Ecto neural progenitor cell (in vitro differentiated cells): ENCODE results near the gene PDE2A.

ENCODE experiments used
- DNase-seq: peaks from one replicate; pipeline ENCODE4 v3.0.0-alpha.2; 2018; ENCODE audit warnings: low spot score

PDE2A gene

DNA sequence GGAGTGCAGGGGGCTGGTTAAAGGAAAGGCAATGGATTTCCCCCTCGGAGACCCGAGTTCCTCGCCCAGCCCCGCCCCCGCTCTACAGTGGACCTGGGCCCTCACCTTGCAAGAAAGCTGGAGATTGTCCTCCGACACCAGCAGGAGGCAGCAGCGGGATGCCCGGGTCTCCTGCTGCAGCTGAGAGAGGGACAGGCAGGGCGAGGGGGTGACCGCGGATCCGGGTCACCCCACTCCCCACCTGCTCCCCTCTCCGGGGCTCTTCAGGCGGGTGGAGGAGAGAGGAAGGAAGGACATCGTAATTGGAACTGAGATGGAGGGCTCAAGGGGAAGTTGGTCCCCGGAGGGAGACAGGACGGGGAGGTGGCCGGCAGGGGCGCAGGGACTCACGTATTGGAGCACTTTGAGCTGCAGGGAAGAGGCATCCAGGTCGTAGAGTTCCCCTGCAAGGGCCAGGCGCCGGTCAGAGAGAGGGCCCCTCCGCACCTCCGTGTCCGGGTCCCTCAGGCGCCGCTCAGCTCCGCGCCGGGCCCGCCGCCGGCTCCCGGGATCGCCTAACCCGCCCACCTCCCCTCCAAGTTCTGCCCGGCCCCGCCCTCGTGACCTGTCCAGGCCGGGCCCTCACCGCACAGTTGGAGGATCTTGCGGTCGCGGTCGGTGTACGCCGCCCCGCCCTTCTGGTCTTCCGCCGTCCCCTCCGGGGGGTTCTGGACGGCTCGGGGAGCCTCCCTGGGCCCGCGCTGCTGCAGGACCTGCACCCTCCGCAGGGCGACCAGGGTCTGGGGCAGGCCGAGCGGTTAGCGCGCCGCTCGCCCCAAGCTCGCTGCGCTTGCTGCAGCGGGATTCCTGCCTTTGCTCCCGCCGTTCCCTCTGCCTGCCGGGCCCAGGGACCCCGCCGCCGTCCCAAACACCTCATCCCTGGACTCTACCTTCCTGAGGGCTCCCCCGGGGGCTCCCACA lies 84.1 kb downstream of the PDE2A start:
- DNase-seq, result peak; percentile 83

DNA sequence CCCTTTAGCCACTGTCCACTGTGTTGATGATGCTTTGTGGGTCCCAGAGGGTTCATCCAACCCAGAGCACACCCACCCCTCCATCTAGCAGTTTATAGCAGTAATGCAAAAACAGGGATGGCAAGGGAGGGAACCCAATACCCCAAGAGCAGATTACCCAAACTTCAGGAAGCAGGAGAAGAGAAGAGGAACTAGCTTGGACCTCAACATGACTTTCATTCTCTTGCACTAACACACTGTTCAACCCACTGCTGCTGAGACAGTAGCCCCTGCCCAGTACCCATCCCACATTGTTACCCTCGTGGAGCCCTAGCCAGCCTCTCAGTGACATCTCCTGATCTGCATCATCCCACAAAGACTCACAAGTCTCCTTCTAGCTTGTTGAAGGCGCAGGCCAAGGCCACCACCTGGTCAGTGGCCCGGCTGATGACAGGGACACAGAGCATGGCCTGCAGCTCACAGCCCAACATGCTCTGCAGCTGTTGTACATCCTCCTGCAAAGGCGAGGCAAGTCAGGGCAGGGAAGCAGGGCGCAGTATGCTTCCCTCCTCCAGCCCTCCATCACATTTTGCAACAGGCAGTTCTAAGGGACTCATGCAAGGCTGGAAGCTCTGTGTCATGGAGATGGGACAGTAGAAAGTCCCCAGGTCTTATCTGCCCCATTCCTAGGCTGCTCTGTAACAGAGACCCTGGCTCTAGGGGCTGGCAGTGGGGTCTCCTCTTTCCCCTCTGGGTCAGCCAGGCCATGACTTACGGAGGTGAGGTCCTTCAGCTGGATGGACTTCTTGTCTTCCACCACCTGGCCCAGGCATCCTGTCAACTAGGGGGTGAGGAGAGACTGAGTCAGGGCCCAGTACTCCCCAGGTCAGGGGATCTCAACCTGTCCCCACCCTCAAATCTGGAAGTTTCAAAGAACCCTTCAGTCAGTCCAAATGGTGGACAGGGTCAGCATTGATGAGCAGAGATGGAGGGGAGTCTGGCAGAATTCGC lies 85.5 kb downstream of the PDE2A start:
- no peak for DNase-seq

DNA sequence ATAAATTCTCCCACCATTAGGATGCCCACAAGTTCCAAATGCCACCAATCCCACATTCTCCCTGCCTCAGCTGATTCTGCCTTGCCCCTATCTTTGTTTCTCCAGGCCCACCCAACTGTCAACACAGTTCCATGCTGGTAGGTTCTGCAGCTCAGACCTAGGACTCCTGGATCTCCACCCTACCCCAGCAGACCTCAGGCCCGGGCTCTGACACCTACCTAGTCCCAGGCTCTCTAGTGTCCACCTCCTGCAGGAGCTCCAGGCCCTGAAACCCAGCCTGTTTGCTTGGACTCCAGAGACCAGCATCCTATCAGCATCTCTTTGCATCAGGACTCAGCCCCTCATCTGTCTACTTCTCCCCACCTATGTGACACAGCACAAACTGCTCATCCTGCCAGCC lies 86.5 kb downstream of the PDE2A start:
- DNase-seq, result no peak

DNA sequence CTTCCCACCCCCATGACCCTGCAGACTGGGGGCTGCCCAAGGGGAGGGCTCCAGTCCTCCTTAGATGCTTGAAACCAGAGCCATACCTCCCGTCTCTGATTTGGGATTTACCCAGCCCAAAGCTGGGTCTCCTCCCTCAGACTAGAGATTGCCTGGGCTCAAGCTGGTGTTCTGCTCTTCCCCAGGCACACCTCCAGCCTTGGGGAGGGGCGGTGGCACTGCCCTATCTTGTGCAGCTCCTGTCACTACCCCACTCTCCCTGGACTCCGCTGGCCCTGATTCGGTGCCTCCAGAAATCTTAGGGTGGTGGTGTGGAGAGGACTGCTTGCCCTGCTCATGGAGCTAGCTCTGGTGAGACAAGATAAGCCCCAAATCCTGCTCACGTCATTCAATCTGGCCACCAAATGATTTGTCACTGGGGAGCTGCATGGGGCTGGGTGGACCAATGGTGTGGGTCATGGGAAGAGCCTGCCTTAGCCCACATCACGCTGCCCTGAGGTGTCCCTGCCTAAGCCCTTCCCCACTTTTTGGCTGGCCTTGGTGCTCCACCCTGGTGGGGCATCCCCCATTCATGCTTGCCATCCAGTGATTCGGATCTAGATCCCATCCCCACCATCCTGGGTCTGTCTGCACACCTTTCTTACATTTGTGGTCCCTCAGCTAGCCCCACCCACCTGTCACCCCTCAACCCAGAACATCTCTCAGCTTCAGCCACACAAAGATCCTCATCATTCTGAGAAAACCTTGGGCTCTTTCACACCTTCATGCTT lies 87.7 kb downstream of the PDE2A start:
- no peak for DNase-seq

DNA sequence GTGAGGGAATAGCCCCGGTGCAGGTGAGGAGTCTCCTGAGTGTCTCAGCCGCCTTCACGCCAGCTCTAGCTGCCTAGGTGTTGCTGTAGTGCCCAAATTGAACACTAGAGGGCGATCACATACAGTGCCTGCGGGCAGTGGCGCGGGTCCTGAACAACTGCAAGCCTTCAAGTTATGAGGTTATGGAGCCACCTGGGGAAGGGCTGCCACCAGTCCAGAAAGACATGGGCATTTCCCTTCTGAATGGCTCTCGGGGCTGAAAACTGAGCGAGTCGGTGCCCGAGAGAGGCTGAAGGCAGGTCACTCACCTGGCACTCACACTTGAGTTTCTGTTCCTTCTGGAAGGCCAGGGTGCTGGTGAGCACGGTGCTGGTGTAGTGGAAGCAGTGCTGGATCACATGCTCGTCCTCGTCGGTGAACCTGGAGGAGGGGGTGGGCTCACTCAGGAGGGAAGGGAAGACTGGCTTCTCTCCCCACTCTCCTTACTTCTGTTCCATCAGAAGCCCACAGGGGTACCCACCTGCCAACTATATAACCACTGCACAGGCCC lies 88.4 kb downstream of the PDE2A start:
- peak; percentile 86 for DNase-seq

DNA sequence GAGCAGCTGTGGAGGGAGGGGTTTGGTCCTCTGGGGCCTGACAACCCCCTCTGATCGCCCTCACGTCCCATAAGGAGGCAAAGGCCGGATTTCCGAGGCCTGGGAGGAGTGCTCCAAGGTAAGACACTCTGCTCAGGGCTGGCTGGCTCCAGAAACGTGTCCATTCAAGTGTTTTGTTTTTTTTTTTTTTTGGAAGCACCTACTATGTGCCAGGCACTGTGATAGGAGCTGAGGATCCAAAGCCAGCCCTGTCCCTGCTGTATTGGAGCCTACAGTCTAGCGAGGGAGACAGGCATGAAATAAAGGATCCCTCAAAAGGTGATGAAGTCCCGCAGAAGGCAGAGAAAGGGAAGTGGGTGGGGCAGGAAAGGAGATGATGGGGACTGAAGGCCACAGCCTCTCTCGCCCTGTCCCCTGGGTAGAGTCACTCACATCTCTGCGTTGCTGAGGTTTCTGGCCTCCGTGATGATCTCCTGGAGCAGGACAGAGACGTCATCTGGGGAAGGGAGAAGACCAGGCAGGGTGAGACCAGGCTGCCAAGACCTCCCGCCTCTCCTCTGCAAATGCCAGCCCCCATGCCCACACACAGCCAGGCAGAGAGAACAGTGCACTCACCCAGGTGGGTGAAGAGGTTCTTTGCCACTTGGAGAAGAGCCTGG lies 89.2 kb downstream of the PDE2A start:
- no peak for DNase-seq

DNA sequence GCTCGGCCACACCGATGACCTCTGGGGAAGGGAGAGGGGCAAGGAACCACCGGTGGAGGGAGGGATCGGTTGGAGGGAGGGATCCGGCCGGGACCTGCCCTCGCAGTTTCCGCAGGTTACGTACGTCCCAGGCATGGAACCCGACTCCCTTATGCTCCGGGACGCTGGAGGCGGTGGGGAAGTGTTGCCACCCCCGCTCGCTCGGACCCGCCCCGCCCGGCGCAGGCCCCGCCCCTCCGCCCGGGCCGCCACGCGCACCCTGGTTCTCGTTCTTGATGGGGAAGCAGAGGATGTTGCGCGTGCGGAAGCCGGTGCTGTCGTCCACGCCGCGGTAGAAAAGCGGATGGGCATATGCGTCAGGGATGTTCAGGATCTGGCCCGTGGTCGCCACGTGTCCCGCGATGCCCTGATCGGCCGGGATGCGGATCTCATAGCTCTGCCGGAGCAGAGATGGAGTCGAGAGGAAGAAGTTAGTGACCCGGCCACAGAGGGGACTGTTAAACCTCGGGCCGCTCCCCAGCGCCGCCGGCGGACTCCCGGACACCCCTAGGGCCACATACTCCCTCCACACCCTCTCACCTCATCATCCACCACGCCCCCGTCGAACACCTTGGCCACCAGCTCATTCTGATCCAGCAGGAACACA lies 89.8 kb downstream of the PDE2A start:
- peak; percentile 68 for DNase-seq

DNA sequence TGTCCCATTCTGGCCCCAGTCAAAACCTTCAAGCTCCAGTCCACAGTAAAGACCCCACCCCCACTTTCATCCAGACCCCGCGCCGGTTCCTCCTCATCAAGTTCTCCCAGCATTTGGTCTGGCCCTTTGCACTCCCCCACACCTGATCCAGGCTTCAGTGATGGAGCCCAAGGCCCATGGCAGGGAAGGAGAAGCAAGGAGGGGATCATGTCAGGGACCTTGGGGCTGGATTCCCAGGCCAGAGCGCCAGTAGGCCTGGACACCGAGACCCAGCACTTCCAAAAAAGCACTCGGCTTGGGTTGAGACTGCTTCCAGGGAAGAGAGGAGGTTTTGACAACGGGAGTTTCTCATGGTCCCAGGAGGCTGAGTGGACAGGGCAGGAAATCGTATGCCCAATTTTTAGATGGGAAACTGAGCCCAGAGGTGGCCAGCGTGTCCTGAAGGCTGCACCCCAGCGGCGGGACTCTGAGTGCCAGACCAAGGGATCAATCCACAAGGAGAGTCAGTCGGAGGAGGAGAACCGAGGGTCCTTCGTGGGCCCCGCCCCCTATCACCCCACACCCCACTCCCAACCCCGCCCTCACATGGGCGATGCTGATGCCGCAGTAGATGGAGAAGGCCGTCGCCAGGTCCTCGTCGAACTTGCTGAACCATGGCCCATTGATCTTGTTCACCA lies 90.5 kb downstream of the PDE2A start:
- no peak for DNase-seq

DNA sequence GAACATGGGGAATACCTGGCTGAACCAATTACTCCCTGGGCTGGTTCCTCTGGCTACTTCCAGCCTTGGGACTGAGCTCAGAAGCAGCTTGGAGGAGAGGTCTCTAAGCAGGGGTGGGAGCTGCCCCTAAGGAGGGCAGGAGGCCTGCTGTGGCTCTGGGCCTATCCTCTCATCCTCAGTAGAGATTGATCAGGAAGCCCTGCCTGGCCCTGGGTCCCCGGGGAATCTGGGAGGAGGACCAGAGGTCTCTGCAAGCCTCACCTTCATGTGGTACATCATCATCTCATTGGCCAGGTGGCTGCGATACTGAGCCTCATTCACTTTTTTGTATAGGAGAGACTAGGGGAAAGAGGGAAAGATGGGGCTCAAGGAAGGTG lies 91.1 kb downstream of the PDE2A start:
- no peak for DNase-seq

DNA sequence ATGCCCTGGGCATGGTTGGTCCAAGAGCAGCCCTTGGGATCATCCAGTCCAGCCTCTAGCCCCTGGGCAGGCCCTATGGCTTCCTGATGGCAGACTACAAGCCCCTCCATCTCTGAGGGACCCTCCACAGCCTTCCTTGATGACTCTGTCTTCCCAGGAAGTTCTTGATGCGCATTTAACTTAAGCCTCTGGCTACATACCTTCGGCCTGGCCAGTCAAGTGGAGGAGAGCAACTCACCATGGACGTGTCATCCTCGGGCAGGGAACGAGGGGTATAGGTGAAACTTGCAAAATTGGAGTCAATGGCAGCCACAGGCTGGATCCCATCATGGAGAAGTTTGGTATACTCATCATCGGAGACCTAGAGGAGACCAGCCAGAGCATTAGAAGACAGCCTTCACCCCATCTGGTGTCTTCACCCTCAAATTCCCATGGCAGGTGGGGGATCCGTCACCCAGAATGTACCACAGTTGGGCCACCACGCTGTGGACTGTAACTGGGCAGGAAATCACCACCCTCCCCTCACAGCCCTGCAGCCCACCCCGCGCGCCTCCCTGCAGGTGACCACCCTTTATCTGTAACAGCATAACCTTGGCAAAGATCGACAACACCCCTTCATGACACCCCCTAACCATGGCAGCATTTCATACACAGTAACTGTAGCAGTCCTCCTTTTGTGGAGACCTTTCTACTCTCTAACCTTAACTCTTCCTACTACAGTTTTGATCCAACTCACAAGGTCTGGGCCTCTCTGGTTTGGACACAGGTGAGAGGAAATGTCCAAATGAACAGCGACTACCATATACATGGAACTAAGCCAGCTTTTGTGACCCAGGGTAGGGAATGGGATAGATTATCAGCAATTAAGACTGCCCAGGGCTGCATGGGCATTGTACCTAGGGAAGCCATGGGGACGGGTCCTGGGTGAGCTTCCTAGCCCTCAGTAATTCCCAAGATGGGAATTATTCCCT lies 91.7 kb downstream of the PDE2A start:
- DNase-seq, result no peak

DNA sequence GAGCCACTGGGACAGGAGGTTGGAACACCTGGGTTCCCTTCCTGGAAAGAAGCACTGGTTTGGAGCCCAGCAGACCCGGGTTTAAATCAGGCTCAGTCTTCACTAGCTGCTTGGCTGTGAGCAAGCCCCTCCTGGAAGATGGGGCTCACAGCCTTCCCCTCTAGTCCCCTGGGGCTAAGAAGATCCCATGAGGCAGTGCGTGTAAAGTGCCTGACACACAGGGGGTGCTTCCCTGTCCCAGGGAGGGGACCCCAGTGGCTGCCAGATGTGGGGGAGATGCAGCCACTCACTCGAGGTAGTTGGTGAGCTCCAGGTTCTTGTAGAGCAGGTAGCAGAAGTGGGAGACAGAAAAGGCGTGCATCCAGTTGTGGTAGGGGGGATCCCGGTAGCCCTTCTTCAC lies 93.2 kb downstream of the PDE2A start:
- no peak for DNase-seq

DNA sequence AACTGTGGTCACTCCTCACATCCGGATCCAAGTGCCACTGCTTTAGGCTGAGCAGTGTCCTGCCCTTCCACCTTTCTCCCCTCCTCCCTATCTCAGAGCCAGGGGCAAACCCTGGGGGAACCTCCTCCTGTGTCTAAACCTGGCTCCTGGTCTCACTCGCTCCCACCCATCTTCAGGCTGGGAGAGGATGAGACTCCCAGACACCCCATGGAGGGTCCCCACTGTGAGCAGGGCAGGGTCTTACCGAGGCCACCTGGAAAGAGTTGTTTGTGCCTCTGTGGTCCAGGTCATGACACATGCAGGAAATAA lies 93.6 kb downstream of the PDE2A start:
- no peak for DNase-seq

DNA sequence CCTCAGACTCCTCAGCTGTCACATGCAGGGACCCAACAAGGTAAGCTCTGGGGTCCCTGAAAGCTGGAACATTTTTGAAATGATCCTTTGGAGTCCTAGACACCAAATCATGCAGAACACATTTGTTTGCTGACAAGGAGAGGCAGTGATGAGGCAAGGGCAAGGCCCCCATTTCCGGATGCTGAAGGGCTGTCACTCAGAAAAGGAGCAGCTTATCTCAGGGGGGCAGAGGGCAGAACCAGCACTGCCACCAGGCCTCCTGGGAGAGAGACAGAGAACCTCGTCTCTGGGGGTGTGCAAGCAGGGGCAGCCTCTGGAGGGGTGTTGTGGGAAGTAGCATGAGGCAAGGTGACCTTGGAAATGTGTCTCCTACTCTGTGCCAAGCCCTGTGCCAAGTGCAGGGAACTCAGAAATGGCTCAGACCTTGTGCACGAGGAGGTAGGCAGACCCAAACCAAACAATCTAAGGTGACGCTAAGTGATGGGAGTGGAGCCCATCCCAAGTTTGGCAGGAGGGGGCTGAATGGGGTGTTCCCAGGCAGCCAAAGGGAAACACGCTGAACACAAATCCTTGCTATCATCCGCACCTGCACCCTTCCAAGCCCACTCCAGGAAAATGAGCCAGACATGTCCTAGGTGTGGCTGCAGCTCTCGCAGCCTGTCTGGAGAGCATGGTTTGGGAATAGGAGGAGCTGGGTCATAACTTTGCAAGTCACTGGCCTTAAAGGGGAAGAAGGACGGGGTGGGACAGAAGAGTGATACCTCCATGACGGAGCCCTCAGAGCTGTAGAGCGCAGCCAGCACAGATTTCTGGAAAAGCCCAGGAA lies 94.2 kb downstream of the PDE2A start:
- DNase-seq, result no peak

DNA sequence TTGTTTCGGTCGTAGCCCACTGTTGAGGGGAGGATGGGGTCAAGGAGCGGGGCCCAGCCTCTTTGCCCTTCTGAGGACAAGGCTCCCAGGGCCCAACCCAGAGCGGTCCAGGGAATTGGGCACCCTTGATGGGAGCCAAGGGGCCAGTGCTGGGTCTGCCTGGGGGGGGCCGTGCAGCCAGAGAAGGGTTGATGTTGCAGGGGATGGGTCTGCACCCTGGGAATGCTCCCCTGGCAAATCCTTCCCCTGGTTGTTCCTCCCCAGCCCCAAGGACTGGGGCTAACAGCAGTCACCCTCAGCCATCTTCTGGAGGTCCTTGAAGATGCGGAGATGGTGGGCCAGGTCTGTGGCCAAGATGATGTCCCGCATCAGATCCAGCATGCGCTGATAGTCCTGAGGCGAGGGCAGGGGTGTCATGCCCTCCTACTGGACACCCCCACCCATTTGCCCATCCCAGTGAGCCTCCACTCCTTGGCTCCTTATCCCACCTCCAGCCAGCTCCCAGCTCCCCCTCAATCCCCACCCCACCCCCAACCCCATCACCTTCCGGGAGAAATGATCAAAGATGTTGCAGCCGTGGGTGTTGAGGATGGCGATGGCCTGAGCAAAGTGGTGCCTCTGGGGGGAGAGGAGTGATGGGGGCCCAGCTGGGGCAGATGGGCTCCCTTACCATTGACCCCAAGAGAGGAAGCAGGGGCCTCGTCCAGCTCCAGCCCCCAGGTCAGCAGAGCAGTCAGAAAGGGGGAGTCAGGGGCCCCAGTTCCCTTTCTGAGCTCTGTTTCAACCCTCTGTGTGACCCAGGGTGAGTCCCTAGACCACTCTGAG lies 95.0 kb downstream of the PDE2A start:
- DNase-seq, result no peak

DNA sequence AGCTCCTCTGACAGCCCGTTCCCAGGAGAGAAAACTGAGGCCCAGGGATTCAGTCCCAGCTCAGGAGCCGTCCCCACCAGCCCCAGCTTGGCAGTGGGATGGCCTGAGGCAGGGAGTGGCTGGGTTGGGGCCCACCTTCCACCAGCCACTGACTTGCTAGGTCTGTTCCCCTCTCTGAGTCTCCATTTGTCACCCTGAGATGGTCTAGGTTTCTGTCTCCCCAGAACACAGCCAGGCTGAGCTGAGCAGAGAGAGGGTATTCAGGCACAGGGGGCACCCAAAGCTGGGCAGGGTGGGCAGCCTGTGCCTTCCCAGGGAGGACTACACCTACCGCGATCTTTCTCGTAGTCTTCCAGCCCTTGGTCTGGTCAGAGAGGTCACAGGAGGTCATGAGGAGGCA lies 95.7 kb downstream of the PDE2A start:
- no peak for DNase-seq

DNA sequence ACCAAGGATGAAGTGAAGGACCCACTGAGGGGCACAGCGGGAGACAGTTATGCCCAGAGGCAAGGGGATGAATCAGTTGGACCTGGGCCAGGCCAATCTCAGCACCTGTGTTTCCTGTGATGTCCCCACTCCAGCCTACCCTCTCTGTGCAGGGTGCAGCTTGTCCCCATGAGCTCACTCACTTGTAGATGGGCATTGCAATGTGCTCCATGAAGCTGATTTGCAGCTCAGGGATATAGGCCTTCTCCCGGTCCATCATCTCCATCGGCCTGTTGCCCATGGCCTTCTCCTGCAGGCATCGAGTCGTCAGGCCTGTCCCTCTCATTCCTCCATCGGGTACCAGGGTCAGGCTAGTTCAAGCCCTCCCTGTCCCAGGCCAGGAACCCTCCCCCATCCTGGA lies 96.2 kb downstream of the PDE2A start:
- no peak for DNase-seq

DNA sequence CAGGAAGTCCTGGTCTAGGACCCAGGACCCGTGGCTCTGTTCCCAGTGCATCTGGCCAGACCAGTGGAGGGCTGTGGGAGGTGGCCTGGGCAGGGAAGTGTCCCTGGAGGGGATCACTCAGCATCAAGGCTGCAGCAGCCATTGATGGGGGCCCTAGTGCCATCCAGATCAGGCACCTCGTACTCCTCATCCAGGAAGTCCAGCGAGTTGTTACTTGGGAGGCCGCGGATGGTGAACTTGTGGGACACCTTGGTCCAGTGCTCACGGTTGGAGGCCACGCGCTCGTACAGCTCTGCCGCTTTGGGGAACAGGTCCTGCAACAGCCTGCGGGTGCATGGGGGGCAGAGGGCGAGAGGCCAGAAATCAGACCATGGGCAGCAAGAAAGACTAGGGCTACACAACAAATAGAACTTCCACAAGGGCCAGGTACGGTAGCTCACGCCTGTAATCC lies 96.9 kb downstream of the PDE2A start:
- no peak for DNase-seq
